Measurements from ENCODE around the gene ZG16. TPM values are rescaled to one million over a fixed set of nuclear protein-coding genes. Genes with fewer than 3 reads are reported as not detected.
"Not testable (repeated sequence)": the region's sequence is repeated elsewhere in the genome, so short reads cannot be mapped to it uniquely, and the experiment has no call there.

Gene ZG16
- total RNA-seq, 1 donor from 2014 or later = not detected

GRCh38 chr16:29760567-29761279 lies 17.3 kb upstream of the ZG16 start:
- H3K4me1 Mint-ChIP-seq (ENCODE audit: low read depth) = peaks cover 1% of the 10 kb centered on the region
- H3K4me3 Mint-ChIP-seq (ENCODE audit: low read depth) = no peak overlapping the region
- no peak overlapping the region for H3K27ac Mint-ChIP-seq
- intact Hi-C loops (cut with micrococcal nuclease) = no loop called here
- no peaks in the 10 kb centered on the region for H3K36me3 Mint-ChIP-seq (ENCODE audit: low read depth)
- no peaks in the 10 kb centered on the region for H3K9me3 Mint-ChIP-seq
- no peak for DNase-seq (ENCODE audit: low spot score)
- peaks cover 2% of the 10 kb centered on the region for H3K27me3 Mint-ChIP-seq (ENCODE audit: low read depth)

GRCh38 chr16:29761280-29761651 lies 16.8 kb upstream of the ZG16 start:
- DNase-seq (ENCODE audit: low spot score); H3K9me3 Mint-ChIP-seq; H3K4me1 Mint-ChIP-seq (ENCODE audit: low read depth); H3K4me3 Mint-ChIP-seq (ENCODE audit: low read depth); H3K36me3 Mint-ChIP-seq (ENCODE audit: low read depth); intact Hi-C loops (cut with micrococcal nuclease); H3K27ac Mint-ChIP-seq; H3K27me3 Mint-ChIP-seq (ENCODE audit: low read depth): not testable (repeated sequence)

GRCh38 chr16:29761882-29762281 lies 16.2 kb upstream of the ZG16 start:
- intact Hi-C loops (cut with micrococcal nuclease) = no loop called here
- no peaks in the 10 kb centered on the region for H3K36me3 Mint-ChIP-seq (ENCODE audit: low read depth)
- H3K27me3 Mint-ChIP-seq (ENCODE audit: low read depth) = peaks cover 2% of the 10 kb centered on the region
- no peak for DNase-seq (ENCODE audit: low spot score)
- H3K4me1 Mint-ChIP-seq (ENCODE audit: low read depth) = no peaks in the 10 kb centered on the region
- H3K9me3 Mint-ChIP-seq = no peaks in the 10 kb centered on the region
- H3K4me3 Mint-ChIP-seq (ENCODE audit: low read depth) = no peak overlapping the region
- no peak overlapping the region for H3K27ac Mint-ChIP-seq

- Mint-ChIP-seq H3K27ac (no peak overlapping the region), H3K4me1 (ENCODE audit: low read depth) (no peaks in the 10 kb centered on the region), H3K27me3 (ENCODE audit: low read depth) (peaks cover 2% of the 10 kb centered on the region), H3K9me3 (no peaks in the 10 kb centered on the region), H3K4me3 (ENCODE audit: low read depth) (no peak overlapping the region), H3K36me3 (ENCODE audit: low read depth) (no peaks in the 10 kb centered on the region)
- DNase-seq (ENCODE audit: low spot score) = no peak
- intact Hi-C loops (cut with micrococcal nuclease) = no loop called here
Observed at GRCh38 chr16:29763326-29763725, 14.7 kb upstream of the ZG16 start.

GRCh38 chr16:29765167-29766032 lies 12.7 kb upstream of the ZG16 start:
- H3K9me3 Mint-ChIP-seq = no peaks in the 10 kb centered on the region
- peaks cover 2% of the 10 kb centered on the region for H3K27me3 Mint-ChIP-seq (ENCODE audit: low read depth)
- H3K36me3 Mint-ChIP-seq (ENCODE audit: low read depth) = no peaks in the 10 kb centered on the region
- DNase-seq (ENCODE audit: low spot score) = no peak
- H3K27ac Mint-ChIP-seq = no peak overlapping the region
- intact Hi-C loops (cut with micrococcal nuclease) = no loop called here
- H3K4me3 Mint-ChIP-seq (ENCODE audit: low read depth) = no peak overlapping the region
- H3K4me1 Mint-ChIP-seq (ENCODE audit: low read depth) = no peaks in the 10 kb centered on the region

GRCh38 chr16:29766571-29766970 lies 11.5 kb upstream of the ZG16 start:
- no peaks in the 10 kb centered on the region for H3K9me3 Mint-ChIP-seq
- no peak for DNase-seq (ENCODE audit: low spot score)
- H3K27ac Mint-ChIP-seq = no peak overlapping the region

GRCh38 chr16:29767062-29767461 lies 11.0 kb upstream of the ZG16 start:
- H3K27me3 Mint-ChIP-seq (ENCODE audit: low read depth) = peaks cover 2% of the 10 kb centered on the region
- H3K36me3 Mint-ChIP-seq (ENCODE audit: low read depth) = no peaks in the 10 kb centered on the region
- intact Hi-C loops (cut with micrococcal nuclease) = no loop called here

More at GRCh38 chr16:29766571-29766970, 11.5 kb upstream of the ZG16 start:
- Mint-ChIP-seq H3K4me3 (ENCODE audit: low read depth) (no peak overlapping the region), H3K27me3 (ENCODE audit: low read depth) (peaks cover 2% of the 10 kb centered on the region), H3K36me3 (ENCODE audit: low read depth) (no peaks in the 10 kb centered on the region), H3K4me1 (ENCODE audit: low read depth) (no peaks in the 10 kb centered on the region)
- intact Hi-C loops (cut with micrococcal nuclease) = no loop called here

GRCh38 chr16:29769507-29769906 lies 8.5 kb upstream of the ZG16 start:
- H3K4me3 Mint-ChIP-seq (ENCODE audit: low read depth) = no peak overlapping the region
- no peaks in the 10 kb centered on the region for H3K4me1 Mint-ChIP-seq (ENCODE audit: low read depth)
- intact Hi-C loops (cut with micrococcal nuclease) = no loop called here
- DNase-seq (ENCODE audit: low spot score) = no peak
- no peaks in the 10 kb centered on the region for H3K9me3 Mint-ChIP-seq
- no peak overlapping the region for H3K27ac Mint-ChIP-seq
- H3K27me3 Mint-ChIP-seq (ENCODE audit: low read depth) = no peaks in the 10 kb centered on the region
- H3K36me3 Mint-ChIP-seq (ENCODE audit: low read depth) = no peaks in the 10 kb centered on the region

More at GRCh38 chr16:29767062-29767461, 11.0 kb upstream of the ZG16 start:
- Mint-ChIP-seq H3K4me1 (ENCODE audit: low read depth) (no peaks in the 10 kb centered on the region), H3K9me3 (no peaks in the 10 kb centered on the region), H3K27ac (no peak overlapping the region), H3K4me3 (ENCODE audit: low read depth) (no peak overlapping the region)
- DNase-seq (ENCODE audit: low spot score) = no peak

GRCh38 chr16:29770250-29770929 lies 7.7 kb upstream of the ZG16 start:
- H3K27me3 Mint-ChIP-seq (ENCODE audit: low read depth) = no peaks in the 10 kb centered on the region
- no peaks in the 10 kb centered on the region for H3K36me3 Mint-ChIP-seq (ENCODE audit: low read depth)
- H3K27ac Mint-ChIP-seq = no peak overlapping the region
- H3K4me3 Mint-ChIP-seq (ENCODE audit: low read depth) = no peak overlapping the region
- intact Hi-C loops (cut with micrococcal nuclease) = no loop called here
- H3K9me3 Mint-ChIP-seq = no peaks in the 10 kb centered on the region
- no peaks in the 10 kb centered on the region for H3K4me1 Mint-ChIP-seq (ENCODE audit: low read depth)
- DNase-seq (ENCODE audit: low spot score) = no peak

GRCh38 chr16:29772330-29772729 lies 5.7 kb upstream of the ZG16 start:
- H3K27me3 Mint-ChIP-seq (ENCODE audit: low read depth); H3K36me3 Mint-ChIP-seq (ENCODE audit: low read depth); H3K27ac Mint-ChIP-seq; H3K4me1 Mint-ChIP-seq (ENCODE audit: low read depth); intact Hi-C loops (cut with micrococcal nuclease); H3K9me3 Mint-ChIP-seq; H3K4me3 Mint-ChIP-seq (ENCODE audit: low read depth); DNase-seq (ENCODE audit: low spot score): not testable (repeated sequence)

GRCh38 chr16:29774730-29775129 lies 3.3 kb upstream of the ZG16 start:
- H3K4me1 Mint-ChIP-seq (ENCODE audit: low read depth) = no peaks in the 10 kb centered on the region
- peaks cover 8% of the 10 kb centered on the region for H3K27me3 Mint-ChIP-seq (ENCODE audit: low read depth)
- no peaks in the 10 kb centered on the region for H3K9me3 Mint-ChIP-seq
- H3K4me3 Mint-ChIP-seq (ENCODE audit: low read depth) = no peak overlapping the region
- no peak for DNase-seq (ENCODE audit: low spot score)
- H3K36me3 Mint-ChIP-seq (ENCODE audit: low read depth) = no peaks in the 10 kb centered on the region
- no peak overlapping the region for H3K27ac Mint-ChIP-seq
- intact Hi-C loops (cut with micrococcal nuclease) = no loop called here

GRCh38 chr16:29775742-29776408 lies 2.2 kb upstream of the ZG16 start:
- H3K36me3 Mint-ChIP-seq (ENCODE audit: low read depth) = no peaks in the 10 kb centered on the region
- no peaks in the 10 kb centered on the region for H3K9me3 Mint-ChIP-seq
- intact Hi-C loops (cut with micrococcal nuclease) = no loop called here
- H3K27me3 Mint-ChIP-seq (ENCODE audit: low read depth) = peaks cover 8% of the 10 kb centered on the region
- H3K27ac Mint-ChIP-seq = no peak overlapping the region
- H3K4me3 Mint-ChIP-seq (ENCODE audit: low read depth) = no peak overlapping the region
- DNase-seq (ENCODE audit: low spot score) = no peak
- no peaks in the 10 kb centered on the region for H3K4me1 Mint-ChIP-seq (ENCODE audit: low read depth)
